OCI-M2 (cell line): Measurements from ENCODE around the gene L1CAM.

Experiments used
- DNase-seq: peaks from one replicate; lab custom pipeline; 2025; ENCODE audit not compliant: unreplicated experiment; lab: John Stamatoyannopoulos, UW

The L1CAM gene

GRCh38 chrX:153879741-153880439 is 6.1 kb downstream of the L1CAM start:
- DNase-seq, result no peak

GRCh38 chrX:153878969-153879653 is 6.9 kb downstream of the L1CAM start:
- DNase-seq, result no peak

- no peak for DNase-seq
Observed at GRCh38 chrX:153878345-153878744, 7.6 kb downstream of the L1CAM start.

- no peak for DNase-seq
Observed at GRCh38 chrX:153877571-153878261, 8.3 kb downstream of the L1CAM start.

- no peak for DNase-seq
Observed at GRCh38 chrX:153876112-153876491, 9.9 kb downstream of the L1CAM start.

- DNase-seq, result no peak
Observed at GRCh38 chrX:153875391-153876111, 10.4 kb downstream of the L1CAM start.

GRCh38 chrX:153874366-153875125 is 11.4 kb downstream of the L1CAM start:
- no peak for DNase-seq

- DNase-seq, result no peak
Observed at GRCh38 chrX:153874085-153874365, 11.9 kb downstream of the L1CAM start.

GRCh38 chrX:153873282-153874084 is 12.5 kb downstream of the L1CAM start:
- DNase-seq, result no peak

GRCh38 chrX:153871946-153872878 is 13.8 kb downstream of the L1CAM start:
- DNase-seq, result no peak

GRCh38 chrX:153871451-153871850 is 14.5 kb downstream of the L1CAM start:
- no peak for DNase-seq

GRCh38 chrX:153870791-153871360 is 15.1 kb downstream of the L1CAM start:
- DNase-seq, result no peak

- no peak for DNase-seq
Observed at GRCh38 chrX:153870288-153870690, 15.7 kb downstream of the L1CAM start.

- DNase-seq, result no peak
Observed at GRCh38 chrX:153869473-153870287, 16.3 kb downstream of the L1CAM start.

GRCh38 chrX:153868576-153869472 is 17.1 kb downstream of the L1CAM start:
- DNase-seq, result no peak

GRCh38 chrX:153867671-153868070 is 18.3 kb downstream of the L1CAM start:
- no peak for DNase-seq

GRCh38 chrX:153867139-153867538 is 18.8 kb downstream of the L1CAM start:
- DNase-seq, result no peak
